Uterus (tissue), 4 donors: ENCODE results near the gene BOLA3. TPM values are rescaled to one million over a fixed set of nuclear protein-coding genes. Genes with fewer than 3 reads are reported as not detected.
"Not testable (repeated sequence)": the region's sequence is repeated elsewhere in the genome, so short reads cannot be mapped to it uniquely, and the experiment has no call there.

Experiments
- DNase-seq, 2 donors: peaks; one replicate each; pipeline ENCODE4 v3.0.0-alpha.2; 2019 to 2020
- H3K27ac ChIP-seq, 2 donors: fragments of 200-600 bp; sonication (generic); 1 replicate in 1 of 2; 2 replicates in 1 of 2; pipeline ENCODE4 v1.5.1; 2016 to 2018
- H3K27me3 ChIP-seq, 2 donors: fragments of 200-600 bp; sonication (generic); one replicate each; pipeline ENCODE4 v1.5.1; 2018 to 2019; ENCODE audit warnings: control low read depth in 1 of 2
- H3K36me3 ChIP-seq, 2 donors: fragments of 200-600 bp; sonication (generic); one replicate each; pipeline ENCODE4 v1.5.1; 2019; ENCODE audit warnings: control low read depth in 1 of 2
- H3K4me1 ChIP-seq, 2 donors: fragments of 200-600 bp; sonication (generic); one replicate each; pipeline ENCODE4 v1.5.1; 2018 to 2019; ENCODE audit warnings: control low read depth in 1 of 2
- H3K4me3 ChIP-seq, 2 donors: fragments of 200-600 bp; sonication (generic); 1 replicate in 1 of 2; 2 replicates in 1 of 2; pipeline ENCODE4 v1.5.1; 2018 to 2019; ENCODE audit warnings: mild to moderate bottlenecking in 1 of 2
- H3K9me3 ChIP-seq, 2 donors: fragments of 200-600 bp; sonication (generic); one replicate each; pipeline ENCODE4 v1.5.1; 2019; ENCODE audit warnings: control low read depth in 1 of 2
- CTCF ChIP-seq, 4 experiments: fragments of 200-600 bp in 2 of 4; fragments of 450-650 bp in 2 of 4; sonication (generic) in 2 of 4; IDR thresholded peaks; one replicate each; pipeline ENCODE4 v1.5.1; 2016 to 2019; ENCODE audit warnings: antibody characterized with exemption in 4 of 4, mild to moderate bottlenecking in 2 of 4, moderate library complexity in 1 of 4
- POLR2A ChIP-seq, 2 donors: fragments of 450-650 bp; IDR thresholded peaks; one replicate each; pipeline ENCODE4 v1.6.1; 2016; ENCODE audit warnings: antibody characterized with exemption in 2 of 2, mild to moderate bottlenecking in 1 of 2, moderate library complexity in 1 of 2
- intact Hi-C: fragments of 100-400 bp; cut with DNase I; formaldehyde crosslinking; loops from one replicate; pipeline ENCODE4 v1.15.1; 2023; ENCODE audit warnings: low total_unique reads
- total RNA-seq, 4 donors: library from RNA; depleted of rRNA in 3 of 4; stranded (reverse); fragments of >200 nt in 3 of 4; gene quantifications; one replicate each; pipeline versions ENCODE4 v1.1.0 to v1.2.4, GENCODE V29; 2014 to 2023
- donor health status: DM: yes; HTN: yes; CAD: no.

Gene BOLA3
- total RNA-seq, 4 donors from 2014 or later: 9.1 to 54.4 (median 16.1) TPM

- Histone ChIP-seq H3K4me1 (no peaks in the 10 kb centered on the region), H3K9me3 (no peaks in the 10 kb centered on the region), H3K27ac (no peak overlapping the region), H3K36me3 (no peaks in the 10 kb centered on the region), H3K4me3 (no peak overlapping the region), H3K27me3 (no peaks in the 10 kb centered on the region)
- TF ChIP-seq CTCF (IDR thresholded peaks at IDR 0.05) (no peak), POLR2A (IDR thresholded peaks at IDR 0.05) (no peak)
- no peak for DNase-seq
- intact Hi-C loops: no loop called here
Measured at GRCh38 chr2:74092275-74092674, 55.4 kb downstream of the BOLA3 start.

GRCh38 chr2:74091391-74091790 lies 56.3 kb downstream of the BOLA3 start:
- H3K4me1 ChIP-seq: no peaks in the 10 kb centered on the region
- H3K27me3 ChIP-seq: no peaks in the 10 kb centered on the region
- H3K9me3 ChIP-seq: no peaks in the 10 kb centered on the region
- DNase-seq: no peak
- no peaks in the 10 kb centered on the region for H3K36me3 ChIP-seq
- intact Hi-C loops: no loop called here
- no peak overlapping the region for H3K4me3 ChIP-seq
- H3K27ac ChIP-seq: no peak overlapping the region
- TF ChIP-seq POLR2A (IDR thresholded peaks at IDR 0.05) (no peak), CTCF (IDR thresholded peaks at IDR 0.05) (no peak)

DNA sequence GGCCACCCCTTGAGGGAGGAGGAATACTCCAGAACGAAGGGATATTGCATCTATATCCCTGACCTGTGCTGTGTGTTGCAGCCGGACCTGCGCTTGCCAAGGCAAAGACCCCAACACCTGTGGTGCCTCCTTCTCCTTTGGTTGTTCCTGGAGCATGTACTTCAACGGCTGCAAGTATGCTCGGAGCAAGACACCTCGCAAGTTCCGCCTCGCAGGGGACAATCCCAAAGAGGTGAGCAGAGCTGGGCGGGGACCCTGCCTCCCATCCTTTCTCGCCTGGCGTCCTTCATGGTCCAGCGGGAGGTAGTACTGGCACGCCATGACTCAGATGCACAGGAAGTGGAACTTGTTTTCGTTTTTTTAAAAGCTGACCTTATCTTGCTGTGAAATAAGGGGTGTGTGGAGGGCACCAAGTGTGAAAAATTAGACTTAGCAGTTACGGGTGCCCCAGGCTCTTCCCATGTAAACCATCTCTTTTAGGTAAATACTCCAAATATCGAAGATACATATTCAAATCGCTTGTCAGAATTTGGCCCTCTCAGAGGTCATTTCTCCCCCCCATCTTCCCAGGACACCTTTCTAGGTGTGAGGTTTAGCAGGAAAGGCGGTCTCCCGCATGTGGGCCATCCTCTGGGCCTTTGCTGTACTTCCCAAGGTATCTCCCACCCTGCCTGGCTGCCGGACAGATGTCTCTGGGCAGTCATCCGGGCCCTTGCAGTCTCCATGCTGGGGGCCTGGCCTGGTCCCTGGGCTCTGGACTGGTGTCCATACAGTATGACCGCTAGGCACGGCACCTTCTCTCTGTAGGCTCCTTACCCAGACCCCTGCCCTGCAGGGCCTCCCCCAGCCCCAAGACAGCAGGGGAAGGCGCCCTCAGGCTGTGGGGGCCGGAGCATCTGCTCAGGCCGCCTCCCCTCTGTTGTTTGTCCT lies 57.6 kb downstream of the BOLA3 start:
- DNase-seq: no peak
- H3K36me3 ChIP-seq: no peaks in the 10 kb centered on the region
- H3K27ac ChIP-seq: no peak overlapping the region
- H3K9me3 ChIP-seq: no peaks in the 10 kb centered on the region
- H3K27me3 ChIP-seq: no peaks in the 10 kb centered on the region
- H3K4me1 ChIP-seq: no peaks in the 10 kb centered on the region
- no peak for TF ChIP-seq CTCF (IDR thresholded peaks at IDR 0.05)
- TF ChIP-seq POLR2A (IDR thresholded peaks at IDR 0.05): no peak
- no peak overlapping the region for H3K4me3 ChIP-seq
- intact Hi-C loops: no loop called here

DNA sequence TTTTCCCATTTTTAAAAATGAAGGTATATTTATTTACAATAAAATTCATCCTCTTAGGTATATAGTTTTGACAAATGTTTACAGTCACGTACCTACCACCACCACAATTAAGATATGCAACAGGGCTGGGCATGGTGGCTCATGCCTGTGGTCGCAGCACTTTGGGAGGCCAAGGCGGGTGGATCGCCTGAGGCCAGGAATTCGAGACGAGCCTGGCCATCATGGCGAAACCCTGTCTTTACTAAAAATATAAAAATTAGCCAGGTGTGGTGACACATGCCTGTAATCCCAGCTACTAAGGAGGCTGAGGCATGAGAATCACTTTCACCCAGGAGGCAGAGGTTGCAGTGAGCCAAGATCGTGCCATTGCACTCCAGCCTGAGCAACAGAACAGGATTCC lies 59.0 kb downstream of the BOLA3 start:
- H3K9me3 ChIP-seq, H3K4me1 ChIP-seq, intact Hi-C loops, H3K27me3 ChIP-seq, DNase-seq, H3K4me3 ChIP-seq, H3K36me3 ChIP-seq, H3K27ac ChIP-seq: not testable (repeated sequence)

DNA sequence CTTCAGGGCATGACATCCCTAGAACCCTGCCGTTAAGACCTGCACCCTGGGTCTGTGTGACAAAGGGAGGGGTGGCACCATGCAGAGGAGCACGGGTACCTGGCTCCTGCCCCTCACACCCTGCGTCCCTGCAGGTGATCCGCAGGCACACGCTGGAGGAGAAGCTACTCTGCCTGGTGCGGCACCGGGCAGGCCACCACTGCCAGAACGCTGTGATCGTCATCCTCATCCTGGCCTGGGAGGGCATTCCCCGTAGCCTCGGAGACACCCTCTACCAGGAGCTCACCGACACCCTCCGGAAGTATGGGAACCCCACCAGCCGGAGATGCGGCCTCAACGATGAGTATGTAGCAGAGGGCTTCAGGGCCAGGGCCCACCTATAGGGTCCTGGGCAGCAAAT lies 60.0 kb downstream of the BOLA3 start:
- no peaks in the 10 kb centered on the region for H3K9me3 ChIP-seq
- DNase-seq: no peak
- intact Hi-C loops: no loop called here
- H3K4me3 ChIP-seq: no peak overlapping the region
- no peaks in the 10 kb centered on the region for H3K36me3 ChIP-seq
- no peak for TF ChIP-seq POLR2A (IDR thresholded peaks at IDR 0.05)
- no peak for TF ChIP-seq CTCF (IDR thresholded peaks at IDR 0.05)
- H3K27me3 ChIP-seq: no peaks in the 10 kb centered on the region
- H3K27ac ChIP-seq: no peak overlapping the region
- H3K4me1 ChIP-seq: no peaks in the 10 kb centered on the region
